Stomach (tissue), 4 donors: ENCODE data around the gene OCA2.

Source experiments
- POLR2A ChIP-seq, 4 donors: fragments of 450-650 bp; IDR thresholded peaks; one replicate each; pipeline ENCODE4 v1.6.1; 2016; ENCODE audit warnings: antibody characterized with exemption in 4 of 4, control low read depth in 2 of 4, mild to moderate bottlenecking in 1 of 4, moderate library complexity in 1 of 4
- TF ChIP-seq, protein P1 (sequence below), 7 experiments: fragments of 450-650 bp in 4 of 7; fragments of 200-600 bp in 3 of 7; sonication (generic) in 3 of 7; IDR thresholded peaks; one replicate each; pipeline ENCODE4 v1.5.1; 2016 to 2019; ENCODE audit warnings: antibody characterized with exemption in 7 of 7, control low read depth in 2 of 7, mild to moderate bottlenecking in 1 of 7

DNA sequence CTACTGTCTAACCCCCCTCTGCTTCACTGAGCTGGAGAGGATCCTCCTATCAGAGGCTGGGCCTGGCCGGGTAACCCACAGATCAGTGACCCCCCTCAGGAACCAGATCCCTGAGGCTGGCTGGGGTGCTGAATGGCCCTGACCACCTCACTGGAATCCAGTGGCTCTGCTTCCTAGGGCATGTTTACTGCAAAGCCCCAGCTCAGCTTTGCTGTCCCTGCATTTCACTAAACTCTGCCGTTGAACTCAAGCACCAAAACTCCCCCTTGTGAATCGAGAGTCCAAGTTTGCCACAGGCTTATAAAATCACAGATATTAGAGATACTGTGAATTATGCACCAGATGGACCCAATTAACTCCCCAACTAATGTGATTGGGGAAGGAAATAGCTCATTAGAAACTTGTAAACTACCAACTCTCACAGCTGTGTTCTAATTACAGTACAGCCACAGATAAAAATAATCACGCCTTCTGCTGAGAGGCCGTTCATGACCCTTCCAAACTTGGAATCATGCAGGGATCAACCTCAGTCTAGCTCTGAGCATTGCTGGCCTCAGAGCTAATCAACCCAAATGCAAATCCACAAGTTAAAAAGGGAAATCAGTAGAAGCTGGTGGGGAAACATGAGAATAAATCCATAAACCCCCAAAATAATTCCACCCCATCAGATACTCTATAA, 47.0 kb downstream of the OCA2 start:
- TF ChIP-seq, protein P1, sequence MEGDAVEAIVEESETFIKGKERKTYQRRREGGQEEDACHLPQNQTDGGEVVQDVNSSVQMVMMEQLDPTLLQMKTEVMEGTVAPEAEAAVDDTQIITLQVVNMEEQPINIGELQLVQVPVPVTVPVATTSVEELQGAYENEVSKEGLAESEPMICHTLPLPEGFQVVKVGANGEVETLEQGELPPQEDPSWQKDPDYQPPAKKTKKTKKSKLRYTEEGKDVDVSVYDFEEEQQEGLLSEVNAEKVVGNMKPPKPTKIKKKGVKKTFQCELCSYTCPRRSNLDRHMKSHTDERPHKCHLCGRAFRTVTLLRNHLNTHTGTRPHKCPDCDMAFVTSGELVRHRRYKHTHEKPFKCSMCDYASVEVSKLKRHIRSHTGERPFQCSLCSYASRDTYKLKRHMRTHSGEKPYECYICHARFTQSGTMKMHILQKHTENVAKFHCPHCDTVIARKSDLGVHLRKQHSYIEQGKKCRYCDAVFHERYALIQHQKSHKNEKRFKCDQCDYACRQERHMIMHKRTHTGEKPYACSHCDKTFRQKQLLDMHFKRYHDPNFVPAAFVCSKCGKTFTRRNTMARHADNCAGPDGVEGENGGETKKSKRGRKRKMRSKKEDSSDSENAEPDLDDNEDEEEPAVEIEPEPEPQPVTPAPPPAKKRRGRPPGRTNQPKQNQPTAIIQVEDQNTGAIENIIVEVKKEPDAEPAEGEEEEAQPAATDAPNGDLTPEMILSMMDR (IDR thresholded peaks at IDR 0.05) = no peak
- TF ChIP-seq POLR2A (IDR thresholded peaks at IDR 0.05) = no peak
